Inflammatory macrophage (primary cell): ENCODE results near the gene TOM1L1.
"Not testable (repeated sequence)": the region's sequence is repeated elsewhere in the genome, so short reads cannot be mapped to it uniquely, and the experiment has no call there.

Experiments
- DNase-seq, 2 donors: peaks; one replicate each; pipeline ENCODE4 v3.0.0-alpha.2; 2020 to 2022
- total RNA-seq, 18 experiments: gene quantifications; one replicate each; lab custom pipeline; 2026; ENCODE audit warnings: mixed read lengths in 6 of 18, inconsistent platforms in 2 of 18; lab: John Stamatoyannopoulos, UW

Gene TOM1L1
- total RNA-seq: 0.71 to 3.9 (median 2.1) reads per million in 18 experiments

- DNase-seq: peak in 1 of 2 donors; percentile 21
Measured at GRCh38 chr17:54900457-54901229, at the start of gene TOM1L1. TOM1L1 (plus strand) TSS chr17:54900852; CDS start chr17:54900866, 14 bp downstream.

DNA sequence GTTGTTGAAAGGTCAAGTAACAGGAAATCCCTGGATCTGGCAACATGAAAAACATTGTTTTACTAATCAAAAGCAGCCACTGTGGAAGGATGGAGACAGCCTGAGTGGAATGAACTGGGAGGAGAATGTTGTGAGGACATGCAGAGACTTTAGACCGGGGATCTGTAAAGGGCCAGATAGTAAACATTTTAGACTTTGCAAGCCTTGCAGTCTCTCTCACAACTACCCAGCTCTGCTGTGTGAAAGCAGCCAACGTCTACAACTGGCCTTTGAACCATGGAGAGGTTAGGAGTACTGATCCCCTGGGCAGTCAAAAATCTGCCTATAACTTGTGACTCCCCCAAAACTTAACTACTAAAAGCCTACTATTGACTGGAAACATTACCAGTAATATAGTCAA, 41.5 kb upstream of the TOM1L1 start:
- no peak for DNase-seq

DNA sequence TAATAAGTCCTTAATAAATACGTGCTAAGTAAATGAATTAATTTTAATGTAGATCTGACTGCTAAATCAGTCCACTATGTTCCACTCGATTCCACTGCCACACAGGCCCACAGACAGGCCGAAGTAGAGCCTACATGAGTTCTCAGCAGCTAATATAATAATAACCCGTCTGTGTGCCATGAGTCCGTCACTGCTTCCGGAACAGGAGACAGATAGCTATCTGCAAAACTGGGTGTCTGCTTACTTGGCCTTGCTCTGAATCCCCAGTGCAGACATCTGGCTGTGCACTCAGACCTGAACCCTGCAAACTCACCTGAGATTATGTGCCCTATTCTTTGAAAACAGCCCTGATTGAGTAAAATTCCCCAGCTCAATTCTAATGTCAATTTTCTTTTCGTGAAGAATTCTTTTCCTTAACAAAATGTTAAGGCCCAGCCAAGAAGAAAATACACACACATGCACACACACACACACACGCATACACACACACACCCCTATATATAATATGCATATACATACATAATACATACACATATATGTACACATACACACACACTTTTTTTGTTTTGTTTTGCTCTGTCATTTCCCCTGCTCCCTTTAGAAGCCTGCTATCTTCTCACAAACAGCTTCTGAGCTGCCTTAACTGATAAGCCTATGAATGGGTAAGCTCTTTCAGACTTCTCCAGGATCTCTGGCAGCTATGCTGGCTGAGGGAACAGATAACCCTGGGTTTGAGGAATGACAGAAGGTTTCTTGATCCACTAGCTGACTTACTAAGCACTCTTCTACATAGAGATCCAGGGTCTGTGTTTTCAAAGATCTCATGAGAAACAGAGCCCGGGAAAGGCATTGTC, 39.8 kb upstream of the TOM1L1 start:
- no peak for DNase-seq

DNA sequence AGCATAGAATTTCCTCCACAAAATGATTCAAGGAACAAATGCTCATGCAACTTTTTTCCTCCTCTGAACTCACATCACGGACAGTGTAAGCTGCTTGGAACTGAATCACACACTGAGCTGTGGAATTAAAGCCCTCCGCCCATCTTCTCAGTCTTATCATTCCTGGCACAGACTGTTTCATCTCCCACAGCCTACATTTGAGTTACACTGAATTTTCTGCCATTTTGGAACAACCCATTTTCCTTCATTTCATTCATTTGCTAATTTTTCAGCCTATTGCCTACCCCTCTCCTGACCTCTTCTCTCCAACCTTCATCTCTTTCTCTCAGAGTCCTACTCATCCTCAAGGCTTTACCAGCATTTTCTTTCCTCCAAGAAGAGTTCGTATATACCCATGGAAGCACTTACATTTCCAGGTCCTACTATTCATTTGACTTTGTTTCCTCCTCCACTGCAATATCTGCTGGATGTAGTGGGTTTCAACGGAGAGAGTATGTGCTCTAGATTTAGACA, 39.1 kb upstream of the TOM1L1 start:
- DNase-seq: no peak

DNA sequence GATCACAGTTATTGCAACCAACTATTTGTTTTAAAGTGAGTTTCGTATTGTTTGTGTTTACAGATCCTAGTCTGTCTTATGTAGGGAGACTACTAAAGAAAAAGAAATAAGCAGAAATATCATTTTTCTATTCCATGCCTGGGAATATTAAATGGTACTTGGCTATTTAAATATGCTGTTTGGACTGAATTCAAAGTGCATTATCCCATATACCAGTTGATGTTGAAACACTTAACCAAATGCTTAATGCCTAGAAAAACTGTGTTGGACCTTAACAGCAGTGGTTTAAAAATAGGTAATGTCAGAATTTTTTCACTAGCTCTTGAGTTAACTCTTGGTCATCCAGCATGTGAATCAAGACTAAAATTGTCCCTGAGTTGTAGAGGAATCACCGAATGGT, 37.5 kb upstream of the TOM1L1 start:
- no peak for DNase-seq

DNA sequence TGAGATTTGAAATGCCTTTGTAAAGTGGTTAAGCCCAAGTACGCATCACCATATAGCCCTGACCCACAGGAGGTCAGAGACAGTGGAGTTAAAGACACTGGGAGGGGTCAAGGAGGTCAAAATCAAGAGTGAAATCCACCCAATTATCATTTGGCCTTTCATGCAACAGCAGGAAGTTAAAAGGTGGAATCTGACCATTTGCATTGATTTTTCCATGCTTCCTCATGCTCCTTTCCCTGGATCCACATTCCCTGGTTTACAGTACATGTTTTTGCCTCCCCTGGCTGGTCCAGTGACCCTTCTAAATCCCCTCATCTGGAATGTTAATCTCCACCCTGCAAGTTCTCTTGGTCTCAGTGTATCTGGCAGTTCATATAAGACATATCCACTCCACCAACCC, 36.6 kb upstream of the TOM1L1 start:
- DNase-seq: no peak

DNA sequence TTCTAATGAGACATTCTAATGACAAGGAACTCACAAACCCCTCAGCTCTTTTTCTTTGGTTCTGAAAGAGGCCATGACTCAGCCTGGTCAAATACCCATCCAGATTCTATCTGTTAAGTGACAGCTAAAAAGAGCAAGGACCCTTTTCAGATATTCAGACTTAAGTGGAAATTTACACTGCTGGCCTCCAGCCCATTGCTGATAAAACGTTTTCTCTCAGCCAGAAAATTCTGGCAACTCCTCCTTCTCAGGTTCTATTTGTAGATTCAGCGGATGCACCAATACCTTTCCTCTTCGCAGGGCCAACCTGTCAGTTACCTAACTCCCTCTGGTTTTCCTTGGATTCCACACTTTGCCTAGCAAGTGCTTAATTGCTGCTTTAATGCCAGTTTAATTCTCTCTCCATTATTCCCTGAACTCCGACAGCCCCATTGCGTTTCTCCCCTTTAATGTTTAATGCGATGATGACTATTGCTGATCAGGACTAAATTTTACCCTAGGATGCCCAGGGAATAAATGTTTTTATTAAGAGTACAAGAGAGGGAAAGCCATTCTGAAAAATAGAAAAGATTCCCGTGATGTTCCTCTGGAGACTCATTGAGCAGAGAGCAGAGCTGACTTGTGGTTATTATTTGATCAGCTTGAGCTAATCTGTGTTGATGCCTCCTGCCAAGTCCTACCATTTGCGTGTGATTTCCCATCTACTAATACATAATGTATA, 35.9 kb upstream of the TOM1L1 start:
- no peak for DNase-seq

GRCh38 chr17:54867634-54868033, 33.0 kb upstream of the TOM1L1 start:
- no peak for DNase-seq

DNA sequence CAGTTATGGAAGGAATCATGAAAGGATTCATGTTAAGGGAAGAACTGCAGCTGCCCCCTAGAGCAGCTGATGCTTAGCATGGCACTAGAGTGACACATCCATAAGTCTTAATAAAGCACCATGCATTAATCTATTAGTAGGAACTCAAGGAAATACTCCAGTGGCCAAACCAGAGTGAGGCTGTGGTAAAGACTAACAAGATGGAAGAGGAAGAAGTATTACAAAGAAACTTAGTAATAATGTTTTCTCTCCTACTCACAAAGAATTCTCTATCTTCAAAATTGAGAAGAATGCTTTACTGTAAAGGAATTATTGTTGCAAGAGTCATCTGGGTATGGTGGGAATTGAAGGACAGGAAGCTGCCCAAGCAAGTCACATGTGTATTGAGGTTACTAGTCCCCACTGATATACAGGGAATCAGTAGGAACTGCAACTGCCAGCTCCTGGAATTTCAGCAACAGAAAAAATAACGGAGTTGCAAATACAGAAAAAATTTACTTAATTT, 29.9 kb upstream of the TOM1L1 start:
- no peak for DNase-seq

GRCh38 chr17:54875906-54876305, 24.7 kb upstream of the TOM1L1 start:
- DNase-seq: not testable (repeated sequence)

GRCh38 chr17:54876656-54877195, 23.9 kb upstream of the TOM1L1 start:
- DNase-seq: no peak

- no peak for DNase-seq
Measured at GRCh38 chr17:54881255-54881972, 19.2 kb upstream of the TOM1L1 start.

DNA sequence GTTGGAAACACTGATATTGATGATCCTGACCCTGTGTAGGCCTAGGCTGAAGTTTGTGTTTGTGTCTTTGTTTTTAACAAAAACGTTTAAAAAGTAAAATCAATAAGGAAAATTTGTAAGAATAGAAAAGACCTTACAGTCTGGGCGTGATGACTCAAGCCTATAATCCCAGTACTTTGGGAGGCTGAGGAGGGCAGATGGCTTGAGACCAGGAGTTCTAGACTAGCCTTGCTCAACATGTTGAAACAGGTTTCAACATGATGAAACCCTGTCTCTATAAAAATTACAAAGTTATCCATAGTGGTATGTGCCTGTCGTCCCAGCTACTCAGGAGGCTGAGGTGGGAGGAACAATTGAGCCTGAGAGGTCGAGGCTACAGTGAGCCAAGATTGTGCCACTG, 18.3 kb upstream of the TOM1L1 start:
- no peak for DNase-seq

- no peak for DNase-seq
Measured at GRCh38 chr17:54882950-54883349, 17.7 kb upstream of the TOM1L1 start.

DNA sequence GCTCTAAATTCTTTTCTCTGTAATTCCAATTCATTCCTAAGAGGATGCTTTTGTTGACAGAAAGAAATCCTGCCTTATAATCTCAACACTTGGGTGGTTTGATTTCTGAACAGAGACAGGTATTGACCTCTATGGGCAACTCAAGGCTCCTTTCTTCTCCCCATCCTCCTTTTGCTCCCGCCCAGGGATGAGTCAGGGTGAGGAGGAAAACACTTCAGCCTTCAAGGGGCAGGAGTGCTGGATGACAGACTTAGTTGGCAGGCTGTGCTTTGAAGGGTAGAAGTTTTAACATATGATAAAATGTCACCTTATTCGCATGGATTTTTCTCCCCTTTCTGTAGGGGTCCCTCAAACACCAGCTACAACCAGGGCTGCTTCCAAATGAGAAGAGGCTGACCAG, 16.7 kb upstream of the TOM1L1 start:
- no peak for DNase-seq

DNA sequence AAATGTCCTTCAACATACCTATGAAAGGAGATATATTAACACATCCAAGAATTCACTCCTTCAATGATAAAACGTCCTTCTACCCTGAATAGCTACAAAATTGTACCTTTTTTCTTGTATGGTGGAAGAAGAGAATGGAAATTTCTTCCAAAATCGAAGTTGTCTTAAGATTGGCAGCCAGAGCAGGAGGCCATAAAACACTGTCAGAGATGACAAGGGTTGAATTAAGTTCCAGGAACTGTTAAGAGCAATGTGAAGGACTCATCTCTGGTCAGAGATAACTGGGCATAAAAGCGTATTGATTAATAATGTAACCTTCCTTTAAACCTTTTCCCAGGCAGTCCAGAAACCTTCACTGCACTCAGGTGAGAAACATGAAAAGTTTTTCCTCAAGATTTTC, 12.9 kb upstream of the TOM1L1 start:
- no peak for DNase-seq

GRCh38 chr17:54888254-54888653, 12.4 kb upstream of the TOM1L1 start:
- DNase-seq: no peak

GRCh38 chr17:54888981-54889380, 11.7 kb upstream of the TOM1L1 start:
- no peak for DNase-seq

GRCh38 chr17:54891176-54891821, 9.4 kb upstream of the TOM1L1 start:
- peak in 1 of 2 donors; percentile 20 for DNase-seq

DNA sequence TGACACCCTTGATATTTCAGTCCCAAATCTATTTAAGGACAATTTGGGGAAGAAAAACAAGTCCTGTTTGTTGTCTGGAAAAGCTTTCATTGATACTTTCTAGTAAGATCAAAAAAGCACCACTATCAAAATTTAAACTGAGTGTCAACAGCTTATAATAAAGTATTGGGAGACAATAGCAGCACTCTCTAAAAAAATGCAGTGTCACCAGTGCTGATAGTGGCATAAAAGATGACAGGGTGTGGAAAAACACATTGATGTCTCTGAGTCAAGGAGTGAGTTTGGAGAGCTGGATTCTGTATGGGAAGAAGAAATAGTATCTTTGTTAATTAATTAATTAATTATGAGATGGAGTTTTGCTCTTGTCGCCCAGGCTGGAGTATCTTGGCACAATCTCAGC, 8.3 kb upstream of the TOM1L1 start:
- no peak for DNase-seq

- no peak for DNase-seq
Measured at GRCh38 chr17:54898576-54898975, 2.1 kb upstream of the TOM1L1 start.
